ENCODE results near the gene SECTM1. TPM values are rescaled to one million over a fixed set of nuclear protein-coding genes. Genes with fewer than 3 reads are reported as not detected.
"Not testable (repeated sequence)": the region's sequence is repeated elsewhere in the genome, so short reads cannot be mapped to it uniquely, and the experiment has no call there.

SECTM1 gene
- total RNA-seq = 14.6 TPM
- long read RNA-seq, transcript SECTM1-201 (5 exons, 2,235 nt) = major isoform, 7 of 8 reads
- long read RNA-seq, partial matches to known transcripts = 1 of 8 reads
- long read RNA-seq, other reads (novel, unspliced or antisense) = 0 of 8 reads

- no peak for DNase-seq (ENCODE audit: low spot score)
Measured at GRCh38 chr17:82333279-82334171, at the start of gene SECTM1. TSS of gene SECTM1 (minus strand) at chr17:82333766. CDS start at chr17:82327240, 6,526 bp downstream.

- DNase-seq (ENCODE audit: low spot score) = no peak
Measured at GRCh38 chr17:82382933-82383255, 49.3 kb upstream of the SECTM1 start.

GRCh38 chr17:82382220-82382932 is 48.8 kb upstream of the SECTM1 start:
- not testable (repeated sequence) for DNase-seq (ENCODE audit: low spot score)

GRCh38 chr17:82381703-82382009 is 48.1 kb upstream of the SECTM1 start:
- not testable (repeated sequence) for DNase-seq (ENCODE audit: low spot score)

- no peak for DNase-seq (ENCODE audit: low spot score)
Measured at GRCh38 chr17:82380860-82381702, 47.5 kb upstream of the SECTM1 start.

- DNase-seq (ENCODE audit: low spot score) = no peak
Measured at GRCh38 chr17:82378741-82379021, 45.1 kb upstream of the SECTM1 start.

- no peak for DNase-seq (ENCODE audit: low spot score)
Measured at GRCh38 chr17:82377924-82378740, 44.6 kb upstream of the SECTM1 start.

- DNase-seq (ENCODE audit: low spot score) = not testable (repeated sequence)
Measured at GRCh38 chr17:82377294-82377693, 43.7 kb upstream of the SECTM1 start.

- no peak for DNase-seq (ENCODE audit: low spot score)
Measured at GRCh38 chr17:82376042-82376730, 42.6 kb upstream of the SECTM1 start.

- DNase-seq (ENCODE audit: low spot score) = no peak
Measured at GRCh38 chr17:82375359-82376041, 41.9 kb upstream of the SECTM1 start.

GRCh38 chr17:82374626-82375331 is 41.2 kb upstream of the SECTM1 start:
- DNase-seq (ENCODE audit: low spot score) = no peak

GRCh38 chr17:82373731-82374625 is 40.4 kb upstream of the SECTM1 start:
- DNase-seq (ENCODE audit: low spot score) = no peak

- DNase-seq (ENCODE audit: low spot score) = not testable (repeated sequence)
Measured at GRCh38 chr17:82373072-82373452, 39.5 kb upstream of the SECTM1 start.

- no peak for DNase-seq (ENCODE audit: low spot score)
Measured at GRCh38 chr17:82372249-82373071, 38.9 kb upstream of the SECTM1 start.

GRCh38 chr17:82371333-82372248 is 38.0 kb upstream of the SECTM1 start, which contains the start of gene UTS2R:
TSS of gene UTS2R (plus strand) at chr17:82371765. CDS start at chr17:82374325, 2,560 bp downstream.
- DNase-seq (ENCODE audit: low spot score) = no peak

Measured in mesenteric fat pad (tissue), 1 donor.